ENCODE results near the gene RILPL1.
"Not testable (repeated sequence)": the region's sequence is repeated elsewhere in the genome, so short reads cannot be mapped to it uniquely, and the experiment has no call there.

The RILPL1 gene

GRCh38 chr12:123489580-123489979, 43.9 kb downstream of the RILPL1 start:
- Histone ChIP-seq H3K27me3 (replicated peaks in 2 of 5; ENCODE audit: control insufficient read depth in 4 of 5, insufficient read depth in 5 of 5, low read length in 4 of 5) (no peaks in the 10 kb centered on the region), H3K27ac (ENCODE audit: insufficient read depth in 1 of 2, low read depth in 1 of 2, low read length in 2 of 2, poor library complexity in 1 of 2, severe bottlenecking in 2 of 2) (no peak overlapping the region), H3K4me3 (ENCODE audit: control insufficient read depth in 1 of 7, extremely low read depth in 1 of 7, insufficient read depth in 4 of 7, low read depth in 2 of 7, low read length in 6 of 7) (no peak overlapping the region), H3K9me3 (ENCODE audit: control extremely low read depth in 1 of 5, control insufficient read depth in 4 of 5, insufficient read depth in 2 of 5, low read depth in 1 of 5, low read length in 4 of 5) (no peaks in the 10 kb centered on the region), H3K4me1 (ENCODE audit: control extremely low read depth in 1 of 4, control insufficient read depth in 4 of 4, insufficient read depth in 4 of 4, low read length in 3 of 4) (peaks cover 0 to under 1% (median 0%) of the 10 kb centered on the region in 4 experiments), H3K36me3 (ENCODE audit: control insufficient read depth in 4 of 4, insufficient read depth in 4 of 4, low read length in 3 of 4) (no peaks in the 10 kb centered on the region)
- DNase-seq: no peak
- POLR2A ChIA-PET: no interaction called here
- 100% methylated on average over 5 of the region's 6 CpGs for WGBS (ENCODE audit: insufficient coverage)
- CTCF ChIA-PET: no interaction called here

DNA sequence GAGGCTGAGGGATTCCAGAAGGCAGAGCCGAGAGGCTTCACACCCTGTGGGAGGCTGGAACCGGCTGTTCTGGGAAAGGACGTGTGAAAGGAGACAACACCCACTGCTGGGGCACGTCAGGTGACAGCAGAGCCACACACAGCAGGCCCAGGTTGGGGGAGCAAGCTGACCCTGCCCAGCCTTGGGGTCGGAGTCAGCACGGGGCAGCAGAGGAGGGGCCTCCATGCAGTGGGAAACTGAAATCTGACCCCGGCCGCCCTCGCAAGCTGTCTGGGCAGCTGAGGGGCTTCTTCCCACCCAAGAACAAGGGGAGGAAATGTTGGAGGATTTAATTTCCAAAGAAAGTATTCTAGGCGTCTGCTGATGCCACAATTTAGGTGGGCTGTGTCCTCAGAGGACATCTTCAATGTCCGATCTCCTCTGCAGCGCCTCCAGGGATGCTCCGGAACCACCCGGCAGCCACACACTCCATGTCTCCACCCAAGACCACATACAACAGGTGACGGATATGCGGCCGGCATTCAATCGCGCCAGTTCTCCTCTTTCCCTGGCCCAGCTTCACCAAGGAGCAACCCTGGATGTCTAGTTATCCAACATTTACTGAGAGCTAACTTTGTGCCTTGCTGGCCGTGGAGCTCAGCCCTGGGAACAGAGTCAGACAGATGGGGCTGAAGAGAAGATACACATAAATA, 44.8 kb downstream of the RILPL1 start:
- ChIA-PET CTCF (no interaction called here), POLR2A (no interaction called here)
- no peak overlapping the region for H3K27ac ChIP-seq (ENCODE audit: insufficient read depth in 1 of 2, low read depth in 1 of 2, low read length in 2 of 2, poor library complexity in 1 of 2, severe bottlenecking in 2 of 2)
- no peaks in the 10 kb centered on the region for H3K9me3 ChIP-seq (ENCODE audit: control extremely low read depth in 1 of 5, control insufficient read depth in 4 of 5, insufficient read depth in 2 of 5, low read depth in 1 of 5, low read length in 4 of 5)
- peaks cover 0 to 9% (median 8%) of the 10 kb centered on the region in 4 experiments for H3K4me1 ChIP-seq (ENCODE audit: control extremely low read depth in 1 of 4, control insufficient read depth in 4 of 4, insufficient read depth in 4 of 4, low read length in 3 of 4)
- 93% methylated on average over 17 of the region's 20 CpGs for WGBS (ENCODE audit: insufficient coverage)
- DNase-seq: no peak
- H3K36me3 ChIP-seq (ENCODE audit: control insufficient read depth in 4 of 4, insufficient read depth in 4 of 4, low read length in 3 of 4): no peaks in the 10 kb centered on the region
- no peaks in the 10 kb centered on the region for H3K27me3 ChIP-seq (replicated peaks in 2 of 5; ENCODE audit: control insufficient read depth in 4 of 5, insufficient read depth in 5 of 5, low read length in 4 of 5)
- no peak overlapping the region for H3K4me3 ChIP-seq (ENCODE audit: control insufficient read depth in 1 of 7, extremely low read depth in 1 of 7, insufficient read depth in 4 of 7, low read depth in 2 of 7, low read length in 6 of 7)

- ChIA-PET POLR2A (no interaction called here), CTCF (interaction anchor here (0.7 kb wide), 1 partner anchor 20 kb away, joined by 3 read pairs; no protein-coding TSS in a partner anchor)
- no peak overlapping the region for H3K27ac ChIP-seq (ENCODE audit: insufficient read depth in 1 of 2, low read depth in 1 of 2, low read length in 2 of 2, poor library complexity in 1 of 2, severe bottlenecking in 2 of 2)
- DNase-seq: no peak
- no peaks in the 10 kb centered on the region for H3K27me3 ChIP-seq (replicated peaks in 2 of 5; ENCODE audit: control insufficient read depth in 4 of 5, insufficient read depth in 5 of 5, low read length in 4 of 5)
- no peaks in the 10 kb centered on the region for H3K36me3 ChIP-seq (ENCODE audit: control insufficient read depth in 4 of 4, insufficient read depth in 4 of 4, low read length in 3 of 4)
- H3K9me3 ChIP-seq (ENCODE audit: control extremely low read depth in 1 of 5, control insufficient read depth in 4 of 5, insufficient read depth in 2 of 5, low read depth in 1 of 5, low read length in 4 of 5): no peaks in the 10 kb centered on the region
- peaks cover 0 to 12% (median 10%) of the 10 kb centered on the region in 4 experiments for H3K4me1 ChIP-seq (ENCODE audit: control extremely low read depth in 1 of 4, control insufficient read depth in 4 of 4, insufficient read depth in 4 of 4, low read length in 3 of 4)
- H3K4me3 ChIP-seq (ENCODE audit: control insufficient read depth in 1 of 7, extremely low read depth in 1 of 7, insufficient read depth in 4 of 7, low read depth in 2 of 7, low read length in 6 of 7): no peak overlapping the region
- WGBS (ENCODE audit: insufficient coverage): 94% methylated on average over 4 of the region's 6 CpGs
Measured at GRCh38 chr12:123487428-123487827, 46.1 kb downstream of the RILPL1 start.

DNA sequence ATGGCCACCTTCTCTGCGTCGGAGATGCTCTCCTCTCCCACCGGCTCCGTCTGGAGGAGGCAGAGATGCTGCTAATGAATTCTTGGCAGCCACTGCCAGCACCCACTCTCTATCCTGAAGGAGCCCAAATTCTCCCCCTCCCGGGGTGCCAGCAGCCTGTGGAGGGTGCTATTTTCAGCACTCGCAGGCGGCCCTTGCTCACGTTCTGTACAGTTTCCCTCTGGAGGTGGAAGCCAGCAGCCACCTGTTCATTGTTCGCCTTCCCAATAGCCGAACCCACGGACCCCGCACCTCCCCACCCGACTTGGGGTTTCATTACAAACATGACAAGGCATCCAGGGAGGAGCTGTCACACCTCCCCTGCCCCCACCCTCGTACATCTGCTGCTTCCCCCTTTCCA, 47.8 kb downstream of the RILPL1 start:
- no peak overlapping the region for H3K27ac ChIP-seq (ENCODE audit: insufficient read depth in 1 of 2, low read depth in 1 of 2, low read length in 2 of 2, poor library complexity in 1 of 2, severe bottlenecking in 2 of 2)
- ChIA-PET CTCF (no interaction called here), POLR2A (no interaction called here)
- no peaks in the 10 kb centered on the region for H3K9me3 ChIP-seq (ENCODE audit: control extremely low read depth in 1 of 5, control insufficient read depth in 4 of 5, insufficient read depth in 2 of 5, low read depth in 1 of 5, low read length in 4 of 5)
- peaks cover 0 to 12% (median 10%) of the 10 kb centered on the region in 4 experiments for H3K4me1 ChIP-seq (ENCODE audit: control extremely low read depth in 1 of 4, control insufficient read depth in 4 of 4, insufficient read depth in 4 of 4, low read length in 3 of 4)
- H3K4me3 ChIP-seq (ENCODE audit: control insufficient read depth in 1 of 7, extremely low read depth in 1 of 7, insufficient read depth in 4 of 7, low read depth in 2 of 7, low read length in 6 of 7): no peak overlapping the region
- no peaks in the 10 kb centered on the region for H3K27me3 ChIP-seq (replicated peaks in 2 of 5; ENCODE audit: control insufficient read depth in 4 of 5, insufficient read depth in 5 of 5, low read length in 4 of 5)
- 91% methylated on average over 14 of the region's 14 CpGs for WGBS (ENCODE audit: insufficient coverage)
- DNase-seq: no peak
- H3K36me3 ChIP-seq (ENCODE audit: control insufficient read depth in 4 of 4, insufficient read depth in 4 of 4, low read length in 3 of 4): no peaks in the 10 kb centered on the region

GRCh38 chr12:123483602-123484248, 49.8 kb downstream of the RILPL1 start:
- no peak overlapping the region for H3K4me3 ChIP-seq (ENCODE audit: control insufficient read depth in 1 of 7, extremely low read depth in 1 of 7, insufficient read depth in 4 of 7, low read depth in 2 of 7, low read length in 6 of 7)
- no peak overlapping the region for H3K27ac ChIP-seq (ENCODE audit: insufficient read depth in 1 of 2, low read depth in 1 of 2, low read length in 2 of 2, poor library complexity in 1 of 2, severe bottlenecking in 2 of 2)
- H3K4me1 ChIP-seq (ENCODE audit: control extremely low read depth in 1 of 4, control insufficient read depth in 4 of 4, insufficient read depth in 4 of 4, low read length in 3 of 4): peaks cover 0 to 12% (median 10%) of the 10 kb centered on the region in 4 experiments
- H3K9me3 ChIP-seq (ENCODE audit: control extremely low read depth in 1 of 5, control insufficient read depth in 4 of 5, insufficient read depth in 2 of 5, low read depth in 1 of 5, low read length in 4 of 5): no peaks in the 10 kb centered on the region
- WGBS (ENCODE audit: insufficient coverage): 39% methylated on average over 14 of the region's 18 CpGs
- ChIA-PET POLR2A (interaction anchor here (1.1 kb wide), 1 partner anchor 24 kb away, joined by 4 read pairs; no protein-coding TSS in a partner anchor), CTCF (interaction anchor here (0.6 to 1.3 kb wide), 3 partner anchors 48 to 107 kb away, joined by 3 read pairs; no protein-coding TSS in a partner anchor)
- no peaks in the 10 kb centered on the region for H3K36me3 ChIP-seq (ENCODE audit: control insufficient read depth in 4 of 4, insufficient read depth in 4 of 4, low read length in 3 of 4)
- DNase-seq: peak in 2 of 3 donors; percentile 25 to 50
- H3K27me3 ChIP-seq (replicated peaks in 2 of 5; ENCODE audit: control insufficient read depth in 4 of 5, insufficient read depth in 5 of 5, low read length in 4 of 5): no peaks in the 10 kb centered on the region

- Histone ChIP-seq H3K4me3 (ENCODE audit: control insufficient read depth in 1 of 7, extremely low read depth in 1 of 7, insufficient read depth in 4 of 7, low read depth in 2 of 7, low read length in 6 of 7) (no peak overlapping the region), H3K4me1 (ENCODE audit: control extremely low read depth in 1 of 4, control insufficient read depth in 4 of 4, insufficient read depth in 4 of 4, low read length in 3 of 4) (peaks cover 0 to 12% (median 10%) of the 10 kb centered on the region in 4 experiments), H3K27ac (ENCODE audit: insufficient read depth in 1 of 2, low read depth in 1 of 2, low read length in 2 of 2, poor library complexity in 1 of 2, severe bottlenecking in 2 of 2) (no peak overlapping the region), H3K36me3 (ENCODE audit: control insufficient read depth in 4 of 4, insufficient read depth in 4 of 4, low read length in 3 of 4) (no peaks in the 10 kb centered on the region), H3K27me3 (replicated peaks in 2 of 5; ENCODE audit: control insufficient read depth in 4 of 5, insufficient read depth in 5 of 5, low read length in 4 of 5) (no peaks in the 10 kb centered on the region), H3K9me3 (ENCODE audit: control extremely low read depth in 1 of 5, control insufficient read depth in 4 of 5, insufficient read depth in 2 of 5, low read depth in 1 of 5, low read length in 4 of 5) (no peaks in the 10 kb centered on the region)
- POLR2A ChIA-PET: interaction anchor here (0.5 to 1.1 kb wide), 2 partner anchors 23 to 74 kb away, joined by 3 to 4 read pairs; no protein-coding TSS in a partner anchor
- 80% methylated on average over 2 of the region's 6 CpGs for WGBS (ENCODE audit: insufficient coverage)
- DNase-seq: no peak
- CTCF ChIA-PET: interaction anchor here (0.9 kb wide), 1 partner anchor 14 kb away, joined by 3 read pairs; no protein-coding TSS in a partner anchor
Measured at GRCh38 chr12:123482876-123483275, 50.6 kb downstream of the RILPL1 start.

DNA sequence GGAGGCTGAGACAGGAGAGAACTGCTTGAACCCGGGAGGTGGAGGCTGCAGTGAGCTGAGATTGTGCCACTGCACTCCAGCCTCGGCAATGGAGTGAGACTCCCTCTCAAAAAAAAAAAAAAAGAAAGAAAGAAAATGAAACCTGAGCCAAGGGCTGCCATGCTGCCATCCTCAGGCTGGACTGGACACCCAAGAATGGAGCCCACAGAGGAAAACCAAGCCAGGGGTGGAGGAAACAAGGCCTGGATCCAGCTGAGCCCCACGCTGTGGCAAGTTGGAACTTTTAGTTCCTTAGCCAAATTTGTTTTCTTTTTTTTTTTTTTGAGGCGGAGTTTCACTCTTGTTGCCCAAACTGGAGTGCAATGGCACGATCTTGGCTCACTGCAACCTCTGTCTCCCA, 52.3 kb downstream of the RILPL1 start:
- H3K4me3 ChIP-seq (ENCODE audit: control insufficient read depth in 1 of 7, extremely low read depth in 1 of 7, insufficient read depth in 4 of 7, low read depth in 2 of 7, low read length in 6 of 7); H3K9me3 ChIP-seq (ENCODE audit: control extremely low read depth in 1 of 5, control insufficient read depth in 4 of 5, insufficient read depth in 2 of 5, low read depth in 1 of 5, low read length in 4 of 5); H3K27ac ChIP-seq (ENCODE audit: insufficient read depth in 1 of 2, low read depth in 1 of 2, low read length in 2 of 2, poor library complexity in 1 of 2, severe bottlenecking in 2 of 2); H3K27me3 ChIP-seq (replicated peaks in 2 of 5; ENCODE audit: control insufficient read depth in 4 of 5, insufficient read depth in 5 of 5, low read length in 4 of 5); DNase-seq; CTCF ChIA-PET; H3K36me3 ChIP-seq (ENCODE audit: control insufficient read depth in 4 of 4, insufficient read depth in 4 of 4, low read length in 3 of 4); POLR2A ChIA-PET: not testable (repeated sequence)
- peaks cover 0 to 12% (median 10%) of the 10 kb centered on the region in 4 experiments for H3K4me1 ChIP-seq (ENCODE audit: control extremely low read depth in 1 of 4, control insufficient read depth in 4 of 4, insufficient read depth in 4 of 4, low read length in 3 of 4)
- 93% methylated on average over 3 of the region's 5 CpGs for WGBS (ENCODE audit: insufficient coverage)

Data from common myeloid progenitor, CD34-positive (primary cell).